ENCODE measurements around the gene PLCG2. TPM values are rescaled to one million over a fixed set of nuclear protein-coding genes. Genes with fewer than 3 reads are reported as not detected.

The PLCG2 gene
- total and polyA plus RNA-seq, 2 of the 8 experiments (the other 6 are each of a cell fraction or from before 2014, with no cell fraction given): 6.1 to 6.9 TPM

DNA sequence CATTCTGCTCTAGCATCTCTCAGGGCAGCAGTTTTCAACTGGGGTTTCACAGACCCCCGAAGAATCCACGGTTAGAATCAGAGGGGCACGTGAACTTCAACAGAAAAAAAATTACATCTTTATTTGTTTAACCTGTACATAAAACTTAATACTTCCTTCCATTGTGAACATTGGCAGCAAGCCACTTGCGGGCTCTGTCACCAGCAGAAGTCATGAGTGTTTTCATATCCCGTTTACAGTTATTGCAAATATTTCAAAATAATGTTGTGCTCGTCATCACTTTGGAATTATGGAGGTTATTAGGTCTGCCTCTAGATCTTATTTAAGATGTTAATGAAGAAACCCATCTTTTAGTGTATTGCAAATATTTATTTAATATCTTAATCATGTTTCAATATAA is 122.4 kb downstream of the PLCG2 start (continued):
- no peak for TF ChIP-seq TCF12 (IDR thresholded peaks at IDR 0.05; ENCODE audit: low read depth, low read length)
- no peak for TF ChIP-seq POLR2A (IDR thresholded peaks at IDR 0.05; ENCODE audit: control extremely low read depth in 1 of 2, low read depth in 2 of 2, low read length in 2 of 2)
- no peak for TF ChIP-seq CHD1 (IDR thresholded peaks at IDR 0.05; ENCODE audit: low read depth, low read length)
